H9 (cell line): ENCODE results near the gene THBS3. TPM values are rescaled to one million over a fixed set of nuclear protein-coding genes. Genes with fewer than 3 reads are reported as not detected.

Experiments
- DNase-seq: peaks from one replicate; pipeline ENCODE4 v3.0.0-alpha.2; 2017
- H2AFZ ChIP-seq: one replicate; pipeline ENCODE4 v1.6.1; 2013; ENCODE audit warnings: mild to moderate bottlenecking, low read length, control low read depth, moderate library complexity
- H2AK5ac ChIP-seq: 2 replicates; pipeline ENCODE4 v1.6.1; 2013; ENCODE audit warnings: low read length, control low read depth, mixed read lengths; ENCODE audit not compliant: insufficient read length
- H2BK120ac ChIP-seq: one replicate; pipeline ENCODE4 v1.6.1; 2013; ENCODE audit warnings: low read depth, mild to moderate bottlenecking, low read length, control low read depth, inconsistent platforms; ENCODE audit not compliant: poor library complexity, severe bottlenecking
- H2BK12ac ChIP-seq: 2 replicates; pipeline ENCODE4 v1.6.1; 2013; ENCODE audit warnings: low read length, control low read depth, mixed read lengths, low read depth; ENCODE audit not compliant: insufficient read length
- H2BK15ac ChIP-seq: 2 replicates; pipeline ENCODE4 v1.6.1; 2013; ENCODE audit warnings: low read depth, low read length, control low read depth
- H2BK20ac ChIP-seq: one replicate; pipeline ENCODE4 v1.6.1; 2013; ENCODE audit warnings: low read depth, mild to moderate bottlenecking, low read length, control low read depth, inconsistent platforms; ENCODE audit not compliant: poor library complexity, severe bottlenecking
- H2BK5ac ChIP-seq: 2 replicates; pipeline ENCODE4 v1.6.1; 2013; ENCODE audit warnings: low read length, control low read depth, mixed read lengths; ENCODE audit not compliant: insufficient read length
- H3K14ac ChIP-seq: 2 replicates; pipeline ENCODE4 v1.6.1; 2013; ENCODE audit warnings: low read length, control low read depth; ENCODE audit not compliant: insufficient read depth
- H3K18ac ChIP-seq: 2 replicates; pipeline ENCODE4 v1.6.1; 2013; ENCODE audit warnings: low read depth, mild to moderate bottlenecking, mixed read lengths, low read length, control low read depth; ENCODE audit not compliant: insufficient read length
- H3K23ac ChIP-seq: 2 replicates; pipeline ENCODE4 v1.6.1; 2013; ENCODE audit warnings: low read length, control low read depth, mixed read lengths, low read depth; ENCODE audit not compliant: insufficient read length
- H3K23me2 ChIP-seq: 2 replicates; pipeline ENCODE4 v1.6.1; 2013; ENCODE audit warnings: low read depth, mild to moderate bottlenecking, mixed read lengths, low read length, control low read depth; ENCODE audit not compliant: insufficient read length, poor library complexity, severe bottlenecking
- H3K27ac ChIP-seq: 2 replicates; pipeline ENCODE4 v1.5.1; 2013; ENCODE audit warnings: low read length, control low read depth, mixed read lengths, low read depth; ENCODE audit not compliant: insufficient read length
- H3K27me3 ChIP-seq: 2 replicates; pipeline ENCODE4 v1.6.1; 2013; ENCODE audit warnings: low read length, control low read depth, inconsistent platforms; ENCODE audit not compliant: insufficient read depth
- H3K4ac ChIP-seq: 2 replicates; pipeline ENCODE4 v1.6.1; 2013; ENCODE audit warnings: low read depth, mild to moderate bottlenecking, control low read depth, inconsistent platforms, low read length, moderate library complexity
- H3K4me1 ChIP-seq: 2 replicates; pipeline ENCODE4 v1.6.1; 2013; ENCODE audit warnings: low read length, control low read depth, inconsistent platforms; ENCODE audit not compliant: insufficient read depth
- H3K4me2 ChIP-seq: 2 replicates; pipeline ENCODE4 v1.6.1; 2013; ENCODE audit warnings: low read length, control low read depth, mixed read lengths; ENCODE audit not compliant: insufficient read length, insufficient read depth
- H3K56ac ChIP-seq: 2 replicates; pipeline ENCODE4 v1.6.1; 2013; ENCODE audit warnings: low read depth, mild to moderate bottlenecking, mixed read lengths, low read length, control low read depth; ENCODE audit not compliant: insufficient read length
- H3K79me1 ChIP-seq: 2 replicates; pipeline ENCODE4 v1.6.1; 2013; ENCODE audit warnings: low read depth, mild to moderate bottlenecking, moderate library complexity, low read length, control low read depth, inconsistent platforms; ENCODE audit not compliant: insufficient read depth, poor library complexity, severe bottlenecking
- H3K79me2 ChIP-seq: 2 replicates; pipeline ENCODE4 v1.6.1; 2013; ENCODE audit warnings: low read length, control low read depth, inconsistent platforms; ENCODE audit not compliant: insufficient read depth
- H3K9ac ChIP-seq: 2 replicates; pipeline ENCODE4 v1.6.1; 2013; ENCODE audit warnings: low read length, control low read depth, mixed read lengths; ENCODE audit not compliant: insufficient read length; ENCODE audit errors: extremely low read depth
- H3K9me3 ChIP-seq: one replicate; pipeline ENCODE4 v1.6.1; 2013; ENCODE audit warnings: low read depth, low read length, inconsistent platforms; ENCODE audit not compliant: control insufficient read depth
- H3T11ph ChIP-seq: one replicate; pipeline ENCODE4 v1.6.1; 2013; ENCODE audit warnings: mild to moderate bottlenecking, low read length, control low read depth, inconsistent platforms
- H4K20me1 ChIP-seq: one replicate; pipeline ENCODE4 v1.6.1; 2013; ENCODE audit not compliant: control insufficient read depth, insufficient read length, insufficient read depth
- H4K5ac ChIP-seq: 2 replicates; pipeline ENCODE4 v1.6.1; 2013; ENCODE audit warnings: low read depth, mild to moderate bottlenecking, mixed read lengths, low read length, control low read depth; ENCODE audit not compliant: insufficient read length
- H4K8ac ChIP-seq: replicated peaks from 2 replicates; pipeline ENCODE4 v1.6.1; 2013; ENCODE audit warnings: low read length, control low read depth, mixed read lengths, low read depth; ENCODE audit not compliant: insufficient read length
- H4K91ac ChIP-seq: 2 replicates; pipeline ENCODE4 v1.6.1; 2013; ENCODE audit warnings: low read depth, mild to moderate bottlenecking, moderate library complexity, mixed read lengths, low read length, control low read depth; ENCODE audit not compliant: insufficient read length
- H3K27ac Mint-ChIP-seq, 3 experiments: 2 replicates in 2 of 3; 3 replicates in 1 of 3; pipeline ENCODE4 v1.8.0; 2020 to 2021; ENCODE audit warnings: mixed read lengths in 3 of 3, mild to moderate bottlenecking in 1 of 3, moderate library complexity in 1 of 3
- H3K27me3 Mint-ChIP-seq: 2 replicates; pipeline ENCODE4 v1.8.0; 2021; ENCODE audit warnings: low read depth, mild to moderate bottlenecking, moderate library complexity, mixed read lengths
- H3K36me3 Mint-ChIP-seq, 3 experiments: 2 replicates in 2 of 3; 3 replicates in 1 of 3; pipeline ENCODE4 v1.8.0; 2020 to 2021; ENCODE audit warnings: low read depth in 3 of 3, mixed read lengths in 3 of 3; ENCODE audit not compliant: insufficient read depth in 1 of 3
- H3K4me1 Mint-ChIP-seq, 2 experiments: 2 replicates each; pipeline ENCODE4 v1.8.0; 2020; ENCODE audit warnings: mixed read lengths in 2 of 2
- H3K4me3 Mint-ChIP-seq, 2 experiments: 2 replicates in 1 of 2; 3 replicates in 1 of 2; pipeline ENCODE4 v1.8.0; 2020 to 2021; ENCODE audit warnings: mild to moderate bottlenecking in 2 of 2, mixed read lengths in 2 of 2, moderate library complexity in 1 of 2
- H3K9me3 Mint-ChIP-seq, 2 experiments: 2 replicates in 1 of 2; 3 replicates in 1 of 2; pipeline ENCODE4 v1.8.0; 2020; ENCODE audit warnings: mild to moderate bottlenecking in 2 of 2, mixed read lengths in 2 of 2, moderate library complexity in 1 of 2
- CTCF ChIP-seq: fragments of 200-600 bp; sonication (generic); conservative IDR thresholded peaks from 3 replicates; pipeline ENCODE4 v1.8.0; 2021; ENCODE audit warnings: antibody characterized with exemption, mild to moderate bottlenecking
- whole genome bisulfite sequencing: extraction: QIAGEN DNeasy Blood & Tissue Kit; methylation state at CpG from one replicate; pipeline ENCODE4 v1.1.7; 2013; ENCODE audit warnings: missing lambda C conversion rate, low lambda C conversion rate, mixed read lengths; ENCODE audit not compliant: insufficient read length; ENCODE audit errors: extremely low coverage; 5-methylcytosine and 5-hydroxymethylcytosine counted together
- long read RNA-seq: library from polyadenylated mRNA; unstranded; transcript quantifications from one replicate; pipeline ENCODE4 v2.0.0, GENCODE V29; 2020
- total RNA-seq: library from RNA; stranded (reverse); gene quantifications from 2 replicates; pipeline ENCODE4 v1.2.1, GENCODE V29; 2021

THBS3 gene
- 5.0 and 5.9 TPM in 2 replicates for total RNA-seq
- long read RNA-seq, transcript THBS3-201 (23 exons, 3,145 nt), result major isoform, 19 of 24 reads
- long read RNA-seq, partial matches to known transcripts, result 0 of 24 reads
- long read RNA-seq, other reads (novel, unspliced or antisense), result 5 of 24 reads

- Histone ChIP-seq H3K9ac (peak within 1 kb of the TSS; percentile 68), H3K79me2 (no peaks in the 10 kb centered on the region), H4K5ac (peak within 1 kb of the TSS; percentile 22), H3K23ac (no peak within 1 kb of the TSS), H3K4me1 (peaks cover 2% of the 10 kb centered on the region; the same call in 1 of the 2 replicates), H3K79me1 (no peaks in the 10 kb centered on the region), H4K8ac (peak within 1 kb of the TSS; percentile 23), H3K56ac (no peak within 1 kb of the TSS), H2AK5ac (no peak within 1 kb of the TSS), H2BK120ac (peak within 1 kb of the TSS; percentile 74), H3K23me2 (peaks cover 6% of the 10 kb centered on the region), H2BK20ac (no peak within 1 kb of the TSS), H2BK12ac (peak within 1 kb of the TSS; percentile 82), H3K9me3 (no peaks in the 10 kb centered on the region), H3K4me2 (peak within 1 kb of the TSS; percentile 89), H2AFZ (no peak within 1 kb of the TSS), H3T11ph (no peak within 1 kb of the TSS), H3K18ac (peak within 1 kb of the TSS; percentile 99), H3K27me3 (no peaks in the 10 kb centered on the region), H4K20me1 (no peaks in the 10 kb centered on the region), H3K14ac (peak within 1 kb of the TSS; percentile 97), H4K91ac (no peak within 1 kb of the TSS), H3K4ac (peak within 1 kb of the TSS; percentile 78; the same call in 1 of the 2 replicates), H3K27ac (no peak within 1 kb of the TSS), H2BK5ac (no peak within 1 kb of the TSS), H2BK15ac (no peak within 1 kb of the TSS; the same call in 1 of the 2 replicates)
- Mint-ChIP-seq H3K4me1 (peaks cover 30 to 31% of the 10 kb centered on the region in 2 experiments), H3K36me3 (peaks cover 3 to 31% (median 31%) of the 10 kb centered on the region in 3 experiments; a peak in 5 of 7 replicates), H3K27ac (peak within 1 kb of the TSS; percentile 93 to 99 (median 97)), H3K9me3 (no peaks in the 10 kb centered on the region), H3K27me3 (peaks cover 12% of the 10 kb centered on the region), H3K4me3 (peak within 1 kb of the TSS; percentile 89 to 92)
- peak; percentile 64 for DNase-seq
- no peak for TF ChIP-seq CTCF
- no CpG with 5 or more reads among the region's 17 CpGs for WGBS
Measured at GRCh38 chr1:155207806-155208540, at the start of gene THBS3. Gene THBS3, minus strand, starts transcription at chr1:155207897. Its CDS starts 21 bp downstream, at chr1:155207876.
